Measurements from ENCODE around the gene PRSS12.
"Not testable (repeated sequence)": the region's sequence is repeated elsewhere in the genome, so short reads cannot be mapped to it uniquely, and the experiment has no call there.

The PRSS12 gene, protein sequence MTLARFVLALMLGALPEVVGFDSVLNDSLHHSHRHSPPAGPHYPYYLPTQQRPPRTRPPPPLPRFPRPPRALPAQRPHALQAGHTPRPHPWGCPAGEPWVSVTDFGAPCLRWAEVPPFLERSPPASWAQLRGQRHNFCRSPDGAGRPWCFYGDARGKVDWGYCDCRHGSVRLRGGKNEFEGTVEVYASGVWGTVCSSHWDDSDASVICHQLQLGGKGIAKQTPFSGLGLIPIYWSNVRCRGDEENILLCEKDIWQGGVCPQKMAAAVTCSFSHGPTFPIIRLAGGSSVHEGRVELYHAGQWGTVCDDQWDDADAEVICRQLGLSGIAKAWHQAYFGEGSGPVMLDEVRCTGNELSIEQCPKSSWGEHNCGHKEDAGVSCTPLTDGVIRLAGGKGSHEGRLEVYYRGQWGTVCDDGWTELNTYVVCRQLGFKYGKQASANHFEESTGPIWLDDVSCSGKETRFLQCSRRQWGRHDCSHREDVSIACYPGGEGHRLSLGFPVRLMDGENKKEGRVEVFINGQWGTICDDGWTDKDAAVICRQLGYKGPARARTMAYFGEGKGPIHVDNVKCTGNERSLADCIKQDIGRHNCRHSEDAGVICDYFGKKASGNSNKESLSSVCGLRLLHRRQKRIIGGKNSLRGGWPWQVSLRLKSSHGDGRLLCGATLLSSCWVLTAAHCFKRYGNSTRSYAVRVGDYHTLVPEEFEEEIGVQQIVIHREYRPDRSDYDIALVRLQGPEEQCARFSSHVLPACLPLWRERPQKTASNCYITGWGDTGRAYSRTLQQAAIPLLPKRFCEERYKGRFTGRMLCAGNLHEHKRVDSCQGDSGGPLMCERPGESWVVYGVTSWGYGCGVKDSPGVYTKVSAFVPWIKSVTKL

DNA sequence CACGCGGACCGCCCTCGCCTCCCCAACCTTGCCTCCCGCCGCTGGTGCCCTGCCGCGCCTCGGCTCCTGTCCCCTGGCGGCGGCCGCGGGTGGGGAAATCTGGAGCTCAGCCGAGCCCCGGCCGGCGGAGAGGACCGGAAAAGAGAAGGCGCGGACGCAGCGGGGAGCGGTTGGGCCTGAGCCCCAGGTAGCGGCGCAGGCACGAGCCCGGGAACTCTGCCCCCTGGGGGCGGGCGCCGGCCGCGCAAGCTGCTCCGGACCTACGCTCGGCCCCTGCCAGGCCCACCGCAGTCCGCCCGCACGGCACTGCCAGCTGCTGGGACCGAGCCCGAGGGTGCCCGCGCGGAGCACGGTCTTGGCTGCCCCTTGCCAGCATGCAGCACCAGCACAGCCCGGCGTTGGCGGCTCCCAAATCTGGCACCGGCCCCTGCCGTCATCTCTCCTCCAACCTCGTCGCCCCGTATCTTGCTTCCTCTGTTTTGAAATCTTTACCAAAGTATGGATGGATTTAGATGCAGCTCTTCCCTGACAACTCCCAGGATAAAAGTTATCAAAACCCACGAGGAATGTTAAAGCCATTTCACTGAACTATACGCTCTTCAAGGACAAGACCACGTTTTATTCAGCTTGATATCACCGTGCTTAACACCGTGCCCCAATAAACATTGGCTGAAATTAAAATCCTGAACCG is at the start of gene PRSS12:
Gene PRSS12 (minus strand): TSS at position 161 of the 691 bp plus-strand sequence. CDS start 283 bp downstream, outside the sequence.
- peak in 4 of 6 experiments; percentile 3 to 38 (median 22) for DNase-seq

DNA sequence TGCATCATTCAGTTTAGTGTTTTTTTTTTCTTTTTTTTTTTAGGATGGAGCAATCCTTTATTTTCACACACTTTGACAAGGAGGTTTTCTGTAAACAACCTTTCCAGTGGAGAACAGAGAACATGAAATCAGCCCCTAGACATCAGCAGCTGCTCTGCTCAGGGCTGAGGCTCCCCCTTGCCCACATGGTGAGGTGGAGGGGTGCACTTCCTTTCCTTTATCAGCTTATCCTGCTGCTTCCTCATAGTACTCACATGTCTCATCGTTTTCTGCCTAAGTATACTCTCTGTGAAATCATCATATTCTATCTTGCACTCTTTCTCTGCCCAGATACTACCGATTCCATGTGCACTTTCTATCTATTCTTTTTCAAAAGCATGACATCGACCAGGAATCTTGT is 47.6 kb upstream of the PRSS12 start:
- no peak for DNase-seq

DNA sequence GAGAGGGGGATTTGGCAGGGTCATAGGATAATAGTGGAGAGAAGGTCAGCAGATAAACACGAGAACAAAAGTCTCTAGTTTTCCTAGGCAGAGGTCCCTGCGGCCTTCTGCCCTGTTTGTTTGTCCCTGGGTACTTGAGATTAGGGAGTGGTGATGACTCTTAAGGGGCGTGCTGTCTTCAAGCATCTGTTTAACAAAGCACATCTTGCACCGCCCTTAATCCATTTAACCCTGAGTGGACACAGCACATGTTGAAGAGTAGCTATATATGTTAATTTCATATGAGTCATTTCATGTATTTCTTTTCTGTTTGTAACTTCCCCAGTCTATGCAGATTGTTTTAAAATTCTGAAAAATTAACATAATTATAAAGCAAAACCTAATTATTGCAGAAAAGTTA is 47.1 kb upstream of the PRSS12 start:
- DNase-seq: not testable (repeated sequence)

DNA sequence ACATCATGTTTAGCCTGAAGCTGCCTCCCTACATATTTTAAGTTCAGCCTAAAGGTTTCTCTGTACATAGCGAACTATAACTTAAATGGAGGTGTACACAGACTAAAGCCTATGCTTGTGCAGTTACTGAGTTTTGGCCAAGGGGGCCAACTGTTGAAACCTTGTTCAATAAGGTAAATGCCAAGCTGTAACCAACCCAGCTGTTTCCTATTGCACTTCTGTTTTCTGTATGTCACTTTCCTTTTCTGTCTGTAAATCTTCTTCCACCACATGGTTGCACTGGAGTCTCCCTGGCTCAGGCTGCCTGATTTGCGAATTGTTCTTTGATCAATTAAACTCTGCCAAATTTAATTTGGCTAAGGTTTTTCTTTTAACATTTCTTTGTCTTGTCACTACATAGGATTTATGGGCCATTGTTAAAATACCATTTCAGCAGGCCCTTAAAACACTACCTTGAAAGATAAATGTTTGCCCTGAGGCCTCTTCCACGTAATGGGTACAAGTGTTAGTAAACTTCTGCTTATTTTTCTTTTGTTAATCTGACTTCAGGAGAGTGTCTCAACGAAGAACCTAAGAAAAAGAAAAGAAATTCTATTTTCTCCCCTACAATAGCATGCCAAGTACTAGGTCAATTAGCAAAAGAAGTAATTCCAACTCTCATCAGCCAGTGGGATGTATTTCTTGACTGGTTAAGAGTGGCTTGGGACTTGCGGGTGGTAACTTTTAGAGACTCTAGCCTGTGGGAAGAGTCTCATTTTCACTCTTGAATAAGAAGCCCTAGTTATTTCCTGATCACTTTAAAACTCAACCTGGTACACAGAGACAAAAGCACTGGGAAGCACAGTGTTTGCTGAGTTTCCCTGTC is 45.7 kb upstream of the PRSS12 start:
- DNase-seq: no peak

DNA sequence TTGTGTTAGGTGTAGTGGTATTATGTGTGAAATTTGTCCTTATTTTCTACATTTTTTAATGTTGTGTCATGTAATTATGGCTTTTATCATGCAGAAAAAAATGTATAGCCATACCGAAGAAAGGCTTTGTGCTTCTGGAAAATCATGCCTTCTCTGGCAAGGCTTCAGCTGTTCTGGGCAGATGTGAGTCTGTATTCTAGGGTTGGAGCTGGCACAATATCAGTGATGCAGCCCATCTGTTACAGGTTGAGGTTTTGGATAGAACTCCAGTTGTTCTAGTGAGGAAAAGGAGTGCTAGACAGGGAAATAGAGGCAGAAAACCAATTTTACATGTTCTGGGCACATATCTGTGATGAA is 44.8 kb upstream of the PRSS12 start:
- no peak for DNase-seq

DNA sequence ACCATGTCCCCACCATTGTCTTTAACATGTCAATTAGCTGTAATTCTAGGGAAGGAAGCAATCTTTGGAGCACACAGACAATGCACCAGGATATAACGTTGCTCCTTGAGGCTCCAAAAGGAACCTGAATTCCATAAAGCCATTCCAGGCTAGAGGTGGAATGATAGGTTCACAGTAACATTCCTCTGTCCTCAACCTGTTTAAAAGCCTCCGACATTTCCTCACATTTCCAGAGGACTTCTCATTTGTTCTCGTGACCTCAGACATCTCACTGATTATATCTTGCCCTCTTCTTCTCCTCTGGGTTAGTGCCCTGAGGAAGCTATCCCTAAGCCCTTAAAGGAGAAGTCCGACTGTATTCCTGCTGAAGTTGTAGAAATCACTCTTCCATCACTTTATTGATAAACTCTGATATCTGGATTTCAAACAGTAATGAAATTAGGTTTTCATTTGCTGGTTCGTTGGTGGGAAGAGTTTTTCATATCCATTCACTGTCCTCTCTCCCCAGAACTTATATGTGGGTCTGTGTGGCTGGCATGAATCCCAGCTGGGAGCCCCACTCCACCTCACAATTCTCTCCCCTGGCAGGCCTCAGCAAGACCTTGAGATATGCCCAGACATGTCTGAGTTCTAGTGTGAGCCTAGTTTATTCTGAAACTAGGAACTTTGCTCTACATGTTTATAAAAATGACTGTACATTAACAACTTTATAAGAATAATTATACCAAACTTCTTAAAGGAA is 44.2 kb upstream of the PRSS12 start:
- DNase-seq: no peak

DNA sequence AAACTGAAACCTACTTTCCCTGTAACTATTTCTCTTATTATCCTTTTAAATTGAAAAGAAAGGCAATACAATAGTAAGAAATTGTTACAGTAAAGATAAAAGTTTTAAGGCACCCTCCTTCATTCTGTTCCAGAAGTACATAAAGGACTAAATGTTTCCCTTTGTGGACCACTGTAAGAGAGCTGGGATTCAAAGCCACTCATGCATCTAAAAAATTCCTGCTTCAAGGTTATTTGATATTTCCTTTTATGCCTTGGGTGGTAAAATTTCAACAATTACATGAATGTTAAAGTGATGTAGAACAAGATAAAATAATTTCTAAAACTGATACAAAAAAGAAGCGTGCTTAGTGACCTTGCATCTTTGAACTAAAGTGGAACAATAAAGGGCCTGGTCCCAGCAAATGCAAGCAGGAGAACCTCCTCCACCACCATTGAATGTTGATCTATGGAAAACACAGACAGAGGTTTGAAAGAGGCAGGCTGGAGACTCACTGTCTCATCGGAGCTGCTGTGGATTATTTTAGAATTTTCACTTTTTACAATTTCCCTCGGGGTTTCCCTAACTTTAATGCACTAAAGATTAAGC is 42.3 kb upstream of the PRSS12 start:
- DNase-seq: no peak

DNA sequence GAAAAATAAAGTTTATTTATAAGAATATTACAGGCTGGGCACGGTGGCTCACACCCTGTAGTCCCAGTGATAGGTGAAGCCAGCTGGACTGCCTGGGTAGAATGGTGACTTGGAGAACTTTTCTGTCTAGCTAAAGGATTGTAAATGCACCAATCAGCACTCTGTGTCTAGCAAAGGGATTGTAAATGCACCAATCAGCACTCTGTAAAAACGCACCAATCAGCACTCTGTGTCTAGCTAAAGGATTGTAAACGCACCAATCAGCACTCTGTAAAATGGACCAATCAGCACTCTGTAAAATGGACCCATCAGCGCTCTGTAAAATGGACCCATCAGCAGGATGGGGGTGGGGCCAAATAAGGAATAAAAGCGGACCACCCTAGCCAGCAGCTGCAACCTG is 39.7 kb upstream of the PRSS12 start:
- not testable (repeated sequence) for DNase-seq

DNA sequence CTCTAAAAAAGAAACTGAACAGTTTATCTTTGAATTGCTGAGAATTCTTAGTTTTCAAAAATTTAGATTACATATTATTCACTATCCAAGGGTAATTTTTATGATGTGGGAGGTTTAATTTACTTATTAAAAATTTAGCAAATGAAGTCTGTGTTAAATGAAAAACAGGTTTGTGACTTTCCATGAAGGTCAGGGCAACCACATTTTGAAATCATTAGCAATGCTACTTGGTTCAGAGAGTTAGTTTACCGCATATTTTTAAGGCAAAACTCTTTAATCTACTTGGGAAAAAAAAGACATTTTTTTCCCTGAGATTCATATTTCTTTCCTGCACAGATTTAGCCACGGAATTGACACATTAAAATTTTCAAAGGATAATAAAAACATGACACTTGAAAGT is 37.3 kb upstream of the PRSS12 start:
- no peak for DNase-seq

DNA sequence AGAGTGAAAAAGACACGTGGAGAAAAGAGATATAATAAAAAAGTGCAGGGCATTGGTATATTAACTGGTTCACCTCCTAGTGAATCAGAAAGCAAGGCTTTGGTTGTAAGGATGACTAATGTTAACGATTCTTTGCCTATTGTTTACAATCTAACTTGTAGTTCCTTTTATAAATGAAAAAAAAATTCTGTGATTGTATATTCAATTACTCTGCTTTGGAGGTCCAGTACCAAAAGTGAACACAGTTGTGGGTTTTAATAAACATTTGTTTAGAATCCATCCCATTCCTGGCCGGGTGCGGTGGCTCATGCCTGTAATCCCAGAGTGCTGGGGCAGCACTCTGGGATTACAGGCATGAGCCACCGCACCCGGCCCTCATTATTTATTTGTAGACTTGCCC is 36.9 kb upstream of the PRSS12 start:
- DNase-seq: no peak

DNA sequence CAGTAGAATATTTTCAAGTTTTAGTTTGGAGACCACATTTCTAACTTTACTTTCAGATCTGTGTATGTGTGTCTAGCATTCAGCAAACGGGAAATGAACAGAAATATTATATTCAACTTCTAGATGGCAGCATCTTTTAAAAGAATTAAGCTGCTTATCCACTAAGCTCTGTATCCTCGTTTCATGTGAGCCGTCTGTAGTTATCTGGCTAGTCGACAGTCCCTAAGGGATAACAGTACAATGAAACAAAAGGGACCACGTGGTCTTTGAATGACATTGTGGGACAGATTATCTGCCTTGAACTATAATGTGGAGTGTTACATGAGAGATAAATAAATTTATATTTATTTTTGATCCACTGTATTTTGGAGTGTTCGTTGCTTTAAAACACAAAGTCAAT is 35.8 kb upstream of the PRSS12 start:
- DNase-seq: no peak

DNA sequence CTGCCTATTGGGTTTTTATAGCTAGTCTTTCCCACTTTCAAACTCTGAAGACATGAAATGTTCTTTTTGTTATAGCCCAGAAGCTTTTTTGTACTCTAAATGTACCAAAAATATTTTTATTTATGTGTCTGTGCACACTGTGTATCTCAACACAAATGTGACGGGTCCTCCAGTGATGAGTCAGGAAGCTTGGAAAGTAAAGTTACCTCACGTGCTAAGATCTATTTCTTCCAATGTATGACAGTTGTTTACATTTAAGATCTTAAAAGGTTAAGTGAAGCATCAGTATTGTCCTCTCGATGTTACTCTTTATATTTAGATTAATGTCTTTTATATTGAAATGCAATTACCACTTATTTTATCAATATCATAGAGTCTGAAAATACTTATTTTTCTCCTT is 29.1 kb upstream of the PRSS12 start:
- no peak for DNase-seq

DNA sequence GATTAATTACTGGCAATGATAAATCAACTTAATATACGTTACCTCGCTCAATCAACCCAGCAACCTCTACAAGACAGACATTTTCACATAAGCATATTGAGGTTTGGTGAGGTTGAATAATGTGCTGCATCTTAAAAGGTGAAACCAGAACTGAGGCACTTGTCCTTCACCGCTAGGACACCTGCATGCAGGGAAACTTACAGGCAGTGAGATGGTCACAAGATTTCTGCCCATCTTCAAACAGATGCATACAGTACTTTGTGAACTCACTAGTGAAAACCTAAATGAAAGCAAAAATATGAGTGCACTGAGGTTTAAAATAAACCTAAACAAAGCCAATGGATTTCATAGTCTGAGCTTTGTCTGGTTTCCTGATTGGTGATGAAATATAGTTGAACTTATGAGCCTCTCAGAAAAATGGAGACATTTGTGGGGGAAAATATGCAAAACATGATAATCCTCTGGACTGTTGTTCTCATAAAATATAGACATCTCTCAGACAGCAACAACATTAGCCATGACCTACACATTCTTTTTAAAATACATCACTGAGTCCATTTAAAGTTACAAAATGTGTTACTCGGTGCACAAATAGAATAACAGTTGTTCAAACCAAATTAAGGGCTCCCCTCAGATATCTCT is 20.9 kb upstream of the PRSS12 start:
- DNase-seq: no peak

DNA sequence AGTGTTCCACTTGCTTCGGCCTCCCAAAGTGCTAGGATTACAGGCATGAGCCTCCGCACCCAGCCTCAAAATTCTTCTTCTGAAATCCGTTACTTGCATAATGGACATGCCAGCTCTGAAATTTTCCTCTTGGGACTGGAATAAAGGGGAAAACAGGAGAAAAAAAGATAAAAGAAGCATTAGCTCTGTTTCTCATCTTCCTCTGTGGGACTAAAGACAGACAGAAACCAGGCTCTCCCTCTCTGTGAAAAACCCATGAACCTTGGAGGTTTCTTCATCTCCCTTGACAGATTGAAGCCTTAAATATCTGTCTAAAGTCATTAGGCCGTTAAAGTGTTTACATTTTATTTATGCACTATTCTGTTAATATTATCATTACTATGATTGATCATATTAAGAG is 19.4 kb upstream of the PRSS12 start:
- no peak for DNase-seq

DNA sequence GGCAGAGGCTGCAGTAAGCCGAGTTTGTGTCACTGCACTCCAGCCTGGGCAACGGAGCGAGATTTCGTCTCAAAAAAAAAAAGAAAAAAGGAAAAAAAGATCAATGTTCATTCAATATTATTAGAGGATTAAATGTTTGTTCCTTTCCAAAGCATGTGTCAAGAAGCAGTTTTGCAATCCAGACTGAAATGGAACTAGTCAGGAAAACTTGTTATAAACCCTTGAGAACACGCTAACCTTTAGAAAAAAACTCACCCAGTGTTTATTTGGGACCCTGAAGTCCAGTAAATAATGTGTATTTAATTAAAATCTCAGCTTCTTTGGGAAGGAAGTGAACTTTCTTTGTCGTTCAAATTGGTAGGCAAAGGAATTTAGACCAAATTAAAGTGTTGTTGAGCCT is 16.4 kb upstream of the PRSS12 start:
- no peak for DNase-seq

DNA sequence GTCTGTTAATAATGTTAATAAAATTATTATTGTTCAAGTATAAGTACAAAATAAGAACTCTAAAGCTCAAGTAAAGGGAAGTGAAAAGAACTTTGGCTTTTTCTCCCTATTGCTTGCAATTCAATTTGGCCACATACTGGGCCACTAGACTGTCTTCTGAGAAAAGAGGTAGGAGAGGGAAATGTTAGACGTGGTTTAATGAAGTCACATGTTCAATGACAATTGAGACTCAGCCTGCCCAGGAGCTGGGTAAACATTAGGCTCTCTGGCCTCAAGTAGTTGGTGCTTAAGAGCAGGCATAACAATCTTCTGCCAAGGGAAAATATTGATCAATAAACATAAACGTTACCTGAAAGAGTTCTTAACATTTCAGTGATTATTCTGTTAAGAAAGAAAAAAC is 15.1 kb upstream of the PRSS12 start:
- no peak for DNase-seq

DNA sequence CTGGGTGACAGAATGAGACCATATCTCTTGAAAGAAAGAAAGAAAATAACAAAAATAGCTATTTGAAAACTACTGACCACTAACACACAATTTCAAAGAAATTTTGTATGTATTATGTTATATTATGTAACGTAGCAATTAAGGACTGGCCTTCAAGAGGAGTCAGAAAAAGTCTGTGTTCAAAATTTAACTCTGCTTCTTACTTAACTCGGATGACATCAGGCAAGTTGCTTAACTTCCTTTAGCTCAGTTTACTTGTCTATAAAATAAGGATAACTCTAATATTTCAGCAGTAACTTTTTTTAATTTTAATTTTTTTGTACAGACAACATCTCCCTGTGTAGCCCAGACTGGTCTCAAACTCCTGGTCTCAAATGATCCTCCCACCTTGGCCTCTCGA is 14.6 kb upstream of the PRSS12 start:
- DNase-seq: no peak

DNA sequence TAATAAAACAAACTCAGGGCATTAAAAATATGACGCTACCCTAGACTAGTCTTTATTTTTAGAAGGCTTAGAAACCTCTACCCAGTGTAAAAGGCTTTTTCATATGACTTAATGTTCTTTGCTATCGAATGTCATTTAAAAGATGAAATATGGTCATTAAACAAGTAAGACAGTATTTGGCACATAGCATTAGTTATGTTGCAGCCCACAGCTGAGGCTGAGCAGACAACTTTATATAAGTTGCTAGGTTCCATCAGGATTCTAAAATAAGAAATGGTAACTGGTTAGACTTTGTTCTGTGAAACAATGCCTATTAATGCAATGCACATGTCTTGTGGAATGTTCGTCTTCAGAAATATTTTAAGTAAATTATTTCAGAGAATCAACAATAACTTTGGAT is 10.4 kb upstream of the PRSS12 start:
- DNase-seq: no peak

DNA sequence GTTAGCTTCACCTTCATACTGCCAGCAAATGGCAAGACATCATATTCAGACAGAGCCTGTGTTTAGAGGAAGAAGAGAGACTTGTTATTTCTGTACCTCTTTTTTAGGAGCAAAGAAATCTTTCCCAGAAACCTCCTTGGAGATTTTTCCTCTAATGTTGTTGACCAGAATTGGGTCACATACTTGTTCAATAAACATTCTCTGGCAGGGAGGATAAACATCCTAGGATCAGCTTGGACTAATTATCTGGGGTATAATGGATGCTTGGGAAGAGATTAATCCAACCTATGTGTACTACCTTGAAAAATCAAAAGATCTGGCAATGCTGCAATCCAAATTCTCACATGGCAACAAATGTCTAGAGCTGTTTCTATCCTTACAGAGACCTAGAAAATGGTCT is 8.4 kb upstream of the PRSS12 start:
- DNase-seq: no peak

DNA sequence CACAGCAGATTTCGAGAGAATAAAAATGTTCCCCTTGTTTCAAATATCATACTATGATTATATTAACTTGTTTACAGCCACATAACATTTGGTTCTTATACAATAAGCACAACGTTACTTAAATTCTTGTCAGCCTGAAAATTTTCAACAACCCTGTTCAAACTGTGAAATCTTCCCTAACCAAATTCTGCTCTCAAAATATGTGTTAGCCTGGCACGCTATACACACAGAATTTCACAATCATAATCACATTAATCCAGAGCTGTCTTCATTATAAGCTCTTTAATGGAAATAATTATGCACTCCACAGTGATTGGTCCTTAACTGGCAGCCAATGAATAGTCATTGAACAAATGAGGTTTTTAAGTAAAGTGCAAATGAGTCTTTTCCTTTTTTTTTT is 7.3 kb upstream of the PRSS12 start:
- DNase-seq: no peak

DNA sequence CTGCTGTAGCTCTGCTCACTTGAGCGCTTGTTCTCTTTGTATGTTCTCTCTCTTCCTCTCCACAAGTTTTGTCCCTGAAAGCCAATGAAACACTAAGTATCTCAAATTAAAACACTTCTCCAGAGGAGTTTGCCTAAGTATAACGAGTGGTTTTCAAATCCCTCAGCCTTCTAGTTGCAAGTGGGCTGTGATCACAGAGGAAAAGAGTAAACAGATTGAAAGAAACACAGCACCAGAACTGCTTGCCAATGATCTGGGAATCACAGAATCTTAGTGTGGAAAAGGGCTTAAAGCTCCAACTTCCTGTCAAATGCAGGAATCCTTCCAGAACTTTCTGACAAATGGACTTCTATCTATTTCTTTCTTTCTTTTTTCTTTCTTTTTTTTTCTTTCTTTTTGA is 4.8 kb upstream of the PRSS12 start:
- DNase-seq: no peak
